CD1c-positive myeloid dendritic cell (primary cell): ENCODE data around the gene EPHA2.

Experiments used
- DNase-seq: peaks from one replicate; pipeline ENCODE4 v3.0.0-alpha.2; 2016; ENCODE audit errors: extremely low spot score

EPHA2 gene

DNA sequence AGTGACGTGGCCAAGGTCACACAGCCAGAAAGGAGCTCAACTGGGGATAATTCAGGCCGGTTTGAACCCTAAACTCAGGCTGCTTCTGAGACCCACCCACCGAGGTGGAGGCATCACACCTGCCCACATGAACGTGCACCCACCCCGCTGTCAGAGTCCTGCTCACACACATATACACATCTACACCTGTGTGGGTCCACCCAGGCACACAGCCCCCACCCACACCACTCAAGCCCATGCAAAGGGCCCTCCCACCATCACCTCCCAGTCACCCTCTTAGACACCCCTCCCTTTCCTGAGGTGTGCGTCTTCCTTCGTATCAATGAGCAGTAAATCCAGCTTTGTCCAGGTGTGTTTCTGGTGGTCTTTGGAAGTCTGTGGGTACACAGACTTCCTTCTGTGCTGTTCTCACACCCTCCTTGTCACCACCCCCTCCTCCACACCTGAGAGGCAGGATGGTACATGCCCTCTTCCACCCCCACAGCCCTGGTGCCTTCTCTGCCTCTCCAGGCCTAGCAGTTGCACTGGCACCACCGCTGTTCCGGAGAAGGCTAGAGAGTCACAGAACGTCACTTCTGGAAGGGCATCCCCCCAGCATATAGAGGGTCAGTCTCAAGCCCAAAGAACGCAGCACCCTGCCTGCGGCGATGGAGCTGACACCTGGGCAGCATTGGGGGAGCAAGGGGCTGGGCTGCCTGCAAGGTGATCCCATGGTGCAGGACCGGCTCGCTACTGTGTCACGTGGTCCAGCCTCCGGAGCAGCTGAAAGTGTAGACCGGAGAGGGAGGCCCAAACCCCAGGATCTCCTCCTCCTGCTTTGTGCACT lies 63.6 kb downstream of the EPHA2 start:
- DNase-seq = no peak

DNA sequence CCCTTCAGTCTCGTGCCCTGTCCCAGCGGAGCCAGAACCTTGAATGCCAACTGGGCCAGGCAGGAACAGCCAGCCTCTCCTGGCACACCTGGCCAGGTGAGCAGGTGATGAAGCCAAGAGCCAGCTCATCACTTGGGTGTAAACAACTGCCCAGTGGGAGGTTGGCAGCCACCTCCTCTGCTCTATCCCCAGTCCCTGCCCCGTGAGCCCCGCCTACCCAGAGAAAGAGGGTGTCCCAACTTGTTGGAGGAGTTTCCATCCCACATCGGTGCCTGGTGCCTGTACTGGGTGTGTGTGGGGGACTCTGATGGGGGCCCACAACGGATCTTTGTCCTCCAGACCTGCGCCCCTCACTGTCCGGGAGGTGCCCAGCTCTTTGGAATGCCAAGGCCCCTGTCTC lies 64.6 kb downstream of the EPHA2 start:
- no peak for DNase-seq

DNA sequence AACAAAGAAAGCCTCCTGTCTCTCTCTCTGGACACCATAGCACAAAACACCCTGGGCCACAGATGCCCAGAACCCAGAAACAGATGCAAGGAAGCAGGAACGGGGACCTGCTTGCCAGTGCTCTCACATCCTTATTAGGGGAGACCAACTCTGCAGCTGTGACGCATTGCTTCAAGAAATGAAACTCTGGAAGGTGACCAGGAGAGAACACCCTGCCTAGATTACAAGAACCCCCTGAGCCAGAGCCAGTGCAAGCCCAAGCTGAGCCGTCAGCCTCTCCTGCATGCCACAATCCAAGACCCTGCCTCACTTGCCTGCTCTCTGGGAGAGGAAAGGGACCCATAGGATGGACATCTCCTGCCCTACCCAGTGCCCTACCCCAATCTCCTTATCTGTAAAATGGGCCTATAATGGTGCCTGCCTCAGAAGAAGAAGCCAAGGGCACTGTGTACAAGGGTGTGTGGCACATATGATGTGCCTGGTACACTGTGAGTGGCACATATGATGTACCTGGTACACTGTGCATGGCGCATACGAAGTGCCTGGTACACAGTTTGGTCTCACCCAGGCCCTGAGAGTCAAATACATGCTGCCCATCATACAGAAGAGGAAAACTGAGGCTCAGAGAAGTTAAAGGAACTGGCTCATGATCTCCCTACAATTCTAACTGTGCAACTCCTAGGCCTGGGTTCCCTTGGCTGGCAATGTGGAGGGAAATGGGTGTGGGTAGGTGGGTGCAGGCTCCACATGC lies 65.6 kb downstream of the EPHA2 start:
- peak; percentile 7 for DNase-seq

DNA sequence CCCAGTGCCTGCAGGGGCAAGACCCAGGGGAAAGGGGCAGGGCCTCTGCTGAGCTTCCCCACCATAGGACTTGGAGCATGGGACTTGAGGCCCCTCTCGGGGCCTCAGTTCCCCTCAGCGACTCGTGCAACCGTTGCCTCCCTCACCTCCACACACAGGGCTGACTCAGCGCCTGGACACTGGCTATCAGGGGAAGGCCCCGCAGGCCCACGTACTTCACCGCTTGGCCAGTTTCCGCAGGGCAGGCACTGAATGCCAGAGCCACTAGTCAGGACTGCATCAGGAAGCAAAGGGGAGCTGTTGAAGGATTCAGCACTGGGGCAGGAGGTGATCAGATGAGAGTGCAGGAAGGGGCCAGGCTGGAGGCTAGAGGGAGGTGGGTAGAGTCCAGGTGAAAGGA lies 66.9 kb downstream of the EPHA2 start:
- no peak for DNase-seq

DNA sequence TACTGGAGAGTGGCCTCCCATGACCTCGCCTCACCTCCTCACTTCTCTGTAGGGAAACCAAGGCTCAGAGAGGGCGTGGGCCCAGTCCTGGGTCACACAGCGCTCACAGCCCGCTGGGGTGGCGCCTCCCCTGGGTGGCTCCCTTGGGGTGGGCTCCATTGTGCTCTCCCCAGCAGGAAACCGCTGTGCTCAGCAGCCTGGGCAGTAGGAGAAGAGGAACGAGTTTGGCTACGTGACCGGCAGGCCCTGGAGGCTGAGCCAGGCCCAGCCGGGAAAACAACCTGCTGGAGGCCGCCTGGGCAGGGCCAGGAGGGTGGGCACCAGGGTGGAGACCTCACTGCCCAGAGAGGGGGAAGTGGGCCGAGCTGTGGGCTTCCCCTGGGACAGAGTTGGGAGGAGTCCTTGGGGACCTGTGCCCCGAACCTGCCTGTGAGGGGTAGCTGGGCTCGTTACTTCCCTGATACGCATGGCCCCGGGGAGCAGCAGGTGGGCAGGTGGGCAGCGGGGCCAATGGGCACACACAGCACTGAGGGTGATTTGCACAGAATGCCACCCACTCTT lies 67.4 kb downstream of the EPHA2 start:
- no peak for DNase-seq

DNA sequence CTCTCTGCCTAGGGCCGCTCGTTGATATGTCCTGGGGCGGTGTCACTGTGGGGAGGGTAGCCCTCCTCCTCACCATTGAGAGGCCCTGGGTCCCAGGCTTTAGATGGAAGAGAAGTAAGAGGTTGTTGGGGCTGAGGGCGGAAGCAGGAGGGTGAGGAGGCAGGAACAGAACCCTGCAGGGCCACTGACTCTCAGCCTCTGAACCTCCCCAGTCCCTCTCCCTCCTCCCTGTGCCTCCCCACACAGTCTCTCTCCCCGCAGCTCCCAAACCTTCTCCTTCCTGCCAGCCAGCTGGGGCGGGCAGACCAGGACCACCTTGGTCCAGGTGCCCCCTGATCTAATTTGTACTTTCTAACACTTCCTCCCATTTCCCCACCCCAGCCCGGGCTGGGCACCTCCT lies 68.1 kb downstream of the EPHA2 start:
- no peak for DNase-seq

DNA sequence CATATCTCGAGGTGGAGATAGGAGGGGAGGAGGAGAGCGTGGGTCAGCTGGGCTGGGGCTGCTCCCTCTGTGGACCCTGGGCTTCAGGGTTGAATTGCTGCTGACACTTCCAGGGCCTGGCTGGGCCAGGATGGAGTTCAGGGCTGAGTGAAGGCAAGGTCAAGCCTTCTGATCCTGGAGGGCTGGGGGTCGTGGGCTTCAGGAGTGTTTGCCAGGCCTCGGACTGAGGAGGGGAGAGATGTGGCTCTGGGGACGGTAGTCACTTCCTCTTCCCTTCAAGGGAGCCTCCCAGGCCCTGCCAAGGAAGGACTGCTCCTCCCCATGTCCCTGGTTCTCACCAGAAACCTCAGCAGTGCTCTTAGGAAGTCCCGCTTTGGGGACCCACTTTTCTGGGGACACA lies 70.3 kb downstream of the EPHA2 start:
- DNase-seq = no peak

DNA sequence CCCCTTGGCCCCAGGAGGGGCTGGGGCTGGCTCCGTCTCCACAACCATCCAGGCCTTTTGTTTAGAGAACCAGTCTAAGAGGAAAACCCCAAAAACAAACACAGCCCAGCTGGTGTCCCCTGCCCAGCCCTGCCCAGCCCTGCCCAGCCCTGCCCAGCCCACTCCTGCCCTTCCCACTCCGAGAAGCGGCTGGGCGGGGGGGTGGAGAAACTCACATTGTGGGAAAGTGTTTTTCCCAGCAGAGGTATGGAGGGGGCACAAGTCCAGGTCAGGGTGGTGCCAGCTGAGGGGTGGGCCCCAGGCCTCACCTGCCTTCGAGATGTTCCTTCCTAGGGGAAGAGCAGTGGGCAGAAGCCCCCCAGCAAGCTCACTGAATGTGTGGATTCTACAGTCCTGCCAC lies 72.4 kb downstream of the EPHA2 start:
- no peak for DNase-seq

DNA sequence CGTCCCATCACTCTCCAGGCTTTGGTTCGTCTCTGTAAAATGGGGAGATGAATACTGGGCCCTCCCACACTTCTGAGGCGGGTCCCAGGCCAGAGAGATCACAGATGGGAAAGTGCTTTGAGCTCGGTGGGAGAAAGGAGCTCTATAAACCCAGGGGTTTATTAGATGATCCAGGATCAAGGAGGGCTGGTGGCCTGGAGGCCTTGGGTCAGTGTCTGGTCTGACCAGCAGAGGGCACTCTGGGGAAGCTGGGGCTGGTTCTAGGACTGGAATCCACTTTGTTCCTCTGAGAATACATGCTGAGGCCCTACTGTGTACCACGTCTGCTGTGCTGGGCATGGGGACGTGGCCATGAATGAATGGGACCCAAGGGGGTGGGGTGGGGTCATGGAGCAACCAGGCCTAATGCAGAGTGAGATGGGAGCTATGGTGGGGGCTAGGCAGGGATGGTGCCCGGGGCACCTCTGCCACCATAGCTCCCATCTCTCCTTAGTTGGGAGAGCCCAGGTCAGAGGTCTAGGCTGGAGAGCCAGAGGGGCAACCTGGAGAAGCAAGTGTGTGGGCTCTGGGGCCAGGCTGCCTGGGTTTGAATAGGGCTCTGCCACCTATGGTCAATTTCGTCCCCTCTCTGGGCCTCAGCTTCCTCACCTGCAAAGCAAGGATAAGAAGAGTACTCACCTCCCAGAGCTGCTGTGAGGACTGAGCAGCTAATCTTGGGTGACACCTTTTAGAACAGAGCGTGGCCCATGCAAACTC lies 73.4 kb downstream of the EPHA2 start:
- peak; percentile 71 for DNase-seq

DNA sequence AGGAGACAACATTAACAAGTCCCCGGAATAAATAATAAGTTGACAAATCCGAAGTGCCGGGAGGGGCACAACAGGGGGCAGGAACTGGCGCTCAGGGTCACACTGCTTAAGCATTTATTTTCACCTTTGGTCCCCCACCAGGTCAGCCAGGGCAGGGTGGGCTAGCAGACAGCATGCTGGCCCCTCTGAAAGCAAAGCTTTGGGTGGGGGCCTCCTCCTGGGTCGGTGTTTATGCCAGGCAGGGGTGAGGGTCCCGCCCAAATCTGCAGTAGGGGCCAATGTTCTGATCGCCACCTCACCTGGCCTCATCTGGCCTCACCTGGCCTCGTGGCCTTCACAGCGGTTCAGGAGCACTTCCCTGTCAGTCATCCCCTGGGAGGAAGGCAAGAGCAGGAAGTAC lies 74.2 kb downstream of the EPHA2 start:
- no peak for DNase-seq

DNA sequence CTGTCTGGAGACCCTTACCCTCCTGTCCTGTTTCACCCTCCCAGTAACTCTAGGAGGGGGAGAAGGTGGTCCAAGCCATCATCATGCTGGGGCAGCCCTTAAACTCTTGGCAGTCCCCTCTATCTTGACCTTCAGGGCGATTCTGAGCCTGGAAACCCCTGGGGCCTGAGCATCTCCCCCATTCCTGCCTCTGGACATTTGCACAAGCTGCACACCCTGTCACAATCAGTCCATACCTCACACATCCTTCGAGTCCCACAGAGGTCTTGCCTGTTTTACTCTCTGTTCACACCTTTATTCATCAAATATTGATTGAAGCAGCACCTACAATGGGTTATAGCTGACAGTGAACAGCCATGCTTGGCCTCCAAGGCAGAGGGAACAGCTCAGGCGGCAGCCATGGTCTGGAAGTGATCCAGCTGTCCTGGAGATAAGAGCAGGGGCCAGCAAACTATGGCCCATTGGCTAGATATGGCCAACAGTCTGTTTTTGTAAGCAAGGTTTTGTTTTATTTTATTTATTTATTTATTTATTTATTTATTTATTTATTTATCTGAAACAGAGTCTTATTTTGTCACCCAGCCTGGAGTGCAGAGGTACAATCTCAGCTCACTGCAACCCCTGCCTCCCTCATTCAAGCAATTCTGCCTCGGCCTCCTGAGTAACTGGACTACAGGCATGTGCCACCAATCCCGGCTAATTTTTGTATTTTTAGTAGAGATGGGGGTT lies 75.3 kb downstream of the EPHA2 start:
- no peak for DNase-seq

DNA sequence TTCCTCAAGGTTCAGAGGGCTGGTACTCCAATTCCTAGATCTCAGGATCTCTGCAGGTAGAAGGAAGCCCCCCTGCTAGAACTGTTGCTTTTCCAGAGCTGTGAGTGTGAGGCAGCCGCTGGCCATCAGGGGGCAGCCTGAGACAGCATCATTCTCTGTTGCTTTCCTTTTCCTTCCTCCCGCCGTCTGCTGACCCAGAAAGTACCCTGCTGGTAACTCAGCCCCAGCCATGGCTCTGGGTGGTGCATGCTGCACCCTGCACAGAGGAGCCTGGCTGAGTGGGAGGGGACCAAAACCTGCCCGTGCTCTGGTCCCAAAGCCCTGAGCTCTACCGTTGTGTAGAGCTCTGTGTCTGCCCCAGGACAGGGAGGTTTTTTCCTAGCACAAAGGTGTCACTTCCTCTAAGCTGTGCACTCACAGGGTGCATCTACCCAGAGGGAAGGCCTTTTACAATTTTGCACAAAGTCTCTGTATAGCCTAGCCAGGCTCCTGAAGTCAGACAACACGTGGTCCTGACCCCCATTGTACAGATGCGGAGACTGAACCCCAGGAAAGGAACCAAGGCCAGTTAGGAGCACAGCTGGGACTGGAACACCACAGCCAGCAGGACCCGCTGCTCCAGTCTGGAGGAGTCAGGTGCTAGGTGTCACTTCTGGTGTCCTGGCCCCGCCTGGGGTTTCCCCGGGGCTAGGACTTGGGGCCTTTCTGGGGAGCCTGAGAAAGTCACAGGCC lies 76.8 kb downstream of the EPHA2 start:
- peak; percentile 66 for DNase-seq

DNA sequence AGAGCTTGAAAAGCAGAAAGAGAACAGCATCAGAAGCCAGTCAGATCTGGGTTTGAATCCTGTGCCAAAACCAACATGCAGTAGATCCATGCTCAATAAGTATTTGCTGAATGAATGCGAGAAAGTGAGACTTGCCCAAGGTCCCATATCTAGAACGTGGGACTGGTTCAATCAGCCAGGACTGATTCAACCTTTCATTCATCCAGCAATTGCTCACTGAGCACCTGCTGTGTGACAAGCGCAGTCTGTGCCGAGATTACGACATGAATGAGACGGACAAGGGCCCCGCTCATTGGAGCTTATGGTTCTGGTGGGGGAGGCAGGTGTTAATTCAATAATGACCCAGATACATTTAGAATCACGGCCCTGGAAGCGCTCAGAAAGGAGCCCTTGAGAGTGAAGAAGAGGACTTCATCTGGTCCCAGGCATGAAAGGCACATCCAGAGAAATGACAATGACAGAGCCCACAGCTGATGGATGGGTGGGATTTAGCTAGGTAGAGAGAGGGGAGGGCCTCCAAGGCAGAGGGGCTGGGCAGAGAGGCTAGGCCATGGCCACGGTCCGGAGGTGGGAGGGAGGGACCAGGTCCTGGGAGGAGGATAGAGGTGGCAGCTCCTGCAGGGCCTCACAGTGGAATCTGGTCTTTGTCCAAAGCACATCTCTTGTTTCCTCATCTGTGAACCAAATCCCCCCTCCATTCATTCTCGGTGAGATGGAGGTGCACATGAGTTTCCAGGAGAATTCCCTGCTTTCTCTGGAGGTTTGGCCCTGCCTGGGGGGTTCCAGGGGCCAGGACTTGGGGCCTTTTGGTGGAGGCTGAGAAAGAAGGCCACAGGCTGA lies 78.2 kb downstream of the EPHA2 start:
- DNase-seq = no peak

DNA sequence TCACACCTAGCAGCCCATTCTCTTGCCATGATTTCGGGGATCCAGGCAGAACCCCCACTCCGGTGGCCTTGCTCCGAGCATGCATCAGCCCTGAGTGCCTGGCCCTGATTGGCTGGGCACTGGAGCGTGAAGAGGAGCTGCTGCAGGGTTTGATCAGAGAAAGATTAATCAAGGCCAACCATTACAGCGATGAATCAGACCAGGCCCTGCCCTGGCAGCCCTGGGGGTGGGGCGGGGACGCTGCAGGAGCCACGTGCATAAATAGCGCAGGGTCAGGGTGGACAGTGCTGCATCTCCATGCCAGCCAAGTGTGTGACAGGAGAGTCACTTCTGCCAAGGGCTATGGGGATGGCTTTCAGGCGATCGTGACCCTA lies 79.0 kb downstream of the EPHA2 start:
- no peak for DNase-seq

DNA sequence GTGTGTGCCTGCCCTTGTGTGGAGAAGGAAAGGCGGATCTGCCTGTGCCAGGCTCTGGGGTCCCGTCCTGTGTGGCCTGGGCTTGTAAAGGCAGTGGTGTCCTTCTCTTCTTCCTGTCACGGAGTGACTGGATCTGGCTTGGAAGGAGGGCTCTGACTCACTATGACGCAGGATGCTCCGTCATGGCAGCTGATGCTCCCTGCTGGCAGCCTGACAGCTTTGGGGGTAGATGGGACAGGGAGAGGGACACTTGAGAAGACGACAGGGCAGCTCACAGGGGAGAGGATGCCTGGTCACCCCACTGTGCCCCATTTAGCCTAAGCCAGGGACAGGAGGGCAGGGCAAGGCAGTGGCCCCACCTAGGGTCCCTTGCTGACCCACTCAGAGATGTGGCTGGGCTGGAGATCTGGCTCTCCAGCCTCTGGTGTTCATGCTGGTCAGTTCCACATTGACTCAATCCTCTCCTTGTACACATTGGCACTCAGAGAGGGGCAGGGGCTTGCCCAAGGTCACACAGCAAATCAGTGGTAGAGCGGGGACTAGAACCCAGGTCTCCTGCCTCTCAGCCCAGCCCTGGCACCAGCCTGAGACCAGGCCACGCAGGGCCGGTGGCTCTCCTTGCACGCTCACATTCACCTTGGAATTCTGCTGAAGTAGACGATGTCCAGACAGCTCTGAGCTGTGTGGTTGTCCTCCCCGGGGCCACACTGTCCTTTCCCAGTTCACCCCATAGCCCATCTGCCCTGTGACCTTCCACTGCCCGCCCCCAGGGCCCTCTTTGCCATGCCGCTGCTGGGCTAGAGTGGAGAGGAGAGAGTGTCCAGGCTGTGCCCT lies 79.6 kb downstream of the EPHA2 start:
- DNase-seq = no peak

DNA sequence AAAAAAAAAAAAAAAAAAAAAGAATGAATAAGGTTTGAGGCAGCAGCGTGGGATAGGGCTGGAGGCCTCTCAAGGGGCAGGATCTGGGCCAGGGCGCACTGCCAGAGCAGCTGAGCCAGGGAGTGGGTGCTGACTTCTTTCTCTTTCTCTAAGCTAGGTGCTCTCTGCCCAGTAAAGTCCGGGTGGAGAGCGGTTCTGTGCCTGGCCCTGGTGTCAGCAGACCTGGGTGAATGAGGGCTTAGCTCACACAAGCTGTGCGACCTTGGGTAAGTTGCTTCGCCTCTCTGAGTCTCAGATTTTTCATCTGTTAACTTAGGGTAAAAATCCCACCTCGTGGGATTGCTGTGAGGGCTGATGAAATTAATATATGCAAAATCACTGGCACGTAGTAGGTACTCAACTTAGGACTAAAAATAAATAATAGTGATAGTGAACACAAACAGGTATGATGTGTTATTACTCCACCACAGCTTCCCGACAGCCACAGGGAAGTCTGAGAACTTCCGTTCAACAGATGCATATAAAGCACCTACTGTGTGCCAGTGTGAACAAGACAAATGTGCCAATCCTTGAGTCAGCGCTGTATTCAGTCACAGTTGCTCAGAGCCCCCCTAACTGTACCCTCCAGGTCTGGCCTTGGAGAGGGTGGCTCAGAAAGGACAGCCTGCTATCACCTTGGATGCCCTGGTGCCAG lies 80.4 kb downstream of the EPHA2 start:
- DNase-seq = no peak
